CD4-positive, alpha-beta T cell (primary cell): ENCODE measurements around the gene ZBBX. TPM values are rescaled to one million over a fixed set of nuclear protein-coding genes. Genes with fewer than 3 reads are reported as not detected.

ENCODE experiments used
- ATAC-seq: fragments of 200-7000 bp; cut with Tn5 transposase; one replicate; pipeline ENCODE4 v1.10.0; 2022; ENCODE audit warnings: mild to moderate bottlenecking; ENCODE audit not compliant: poor library complexity
- CTCF ChIA-PET: fragments of 350-600 bp; sonication (Branson Sonifier 250); formaldehyde crosslinking; loops from one replicate; lab custom pipeline; 2021; ENCODE audit warnings: antibody characterized with exemption, inconsistent platforms; lab: Charles Lee
- POLR2A ChIA-PET: fragments of 350-600 bp; sonication (Branson Sonifier 250); formaldehyde crosslinking; loops from one replicate; lab custom pipeline; 2021; ENCODE audit warnings: antibody characterized with exemption, inconsistent platforms; lab: Charles Lee
- DNase-seq, 14 experiments: peaks; one replicate each; pipeline ENCODE4 v3.0.0-alpha.2; 2013 to 2020; ENCODE audit warnings: mixed read lengths in 2 of 14
- H3K27ac ChIP-seq, 2 donors: one replicate each; pipeline versions ENCODE4 v1.5.1 to v1.7.0; 2013; ENCODE audit warnings: low read length in 2 of 2, low read depth in 1 of 2, mild to moderate bottlenecking in 1 of 2
- H3K27me3 ChIP-seq, 2 experiments: 1 replicate in 1 of 2; 2 replicates in 1 of 2; pipeline versions ENCODE4 v1.6.1 to v1.7.0; 2013; ENCODE audit warnings: low read length in 2 of 2, control low read depth in 1 of 2, mild to moderate bottlenecking in 1 of 2, moderate library complexity in 1 of 2; ENCODE audit not compliant: insufficient read depth in 2 of 2, control insufficient read depth in 1 of 2
- H3K36me3 ChIP-seq: one replicate; pipeline ENCODE4 v1.6.1; 2013; ENCODE audit warnings: low read length, control low read depth; ENCODE audit not compliant: insufficient read depth
- H3K4me1 ChIP-seq: one replicate; pipeline ENCODE4 v1.6.1; 2013; ENCODE audit warnings: low read length, control low read depth; ENCODE audit not compliant: insufficient read depth
- H3K4me3 ChIP-seq: one replicate; pipeline ENCODE4 v1.5.1; 2013; ENCODE audit warnings: mild to moderate bottlenecking, low read length, moderate library complexity
- H3K9me3 ChIP-seq, 2 experiments: 1 replicate in 1 of 2; 2 replicates in 1 of 2; pipeline versions ENCODE4 v1.6.1 to v1.7.0; 2013; ENCODE audit warnings: low read length in 2 of 2, mild to moderate bottlenecking in 2 of 2, control low read depth in 1 of 2, moderate library complexity in 1 of 2; ENCODE audit not compliant: control insufficient read depth in 1 of 2, insufficient read depth in 1 of 2
- H3K27ac Mint-ChIP-seq: one replicate; pipeline ENCODE4 v1.8.0; 2020; ENCODE audit warnings: mixed read lengths
- H3K27me3 Mint-ChIP-seq: one replicate; pipeline ENCODE4 v1.8.0; 2021; ENCODE audit warnings: mixed read lengths
- H3K36me3 Mint-ChIP-seq: one replicate; pipeline ENCODE4 v1.8.0; 2021; ENCODE audit warnings: low read depth, mixed read lengths
- H3K4me1 Mint-ChIP-seq: one replicate; pipeline ENCODE4 v1.8.0; 2021; ENCODE audit warnings: low read depth, mixed read lengths
- H3K4me3 Mint-ChIP-seq: one replicate; pipeline ENCODE4 v1.8.0; 2020; ENCODE audit warnings: mild to moderate bottlenecking, mixed read lengths
- H3K9me3 Mint-ChIP-seq: one replicate; pipeline ENCODE4 v1.8.0; 2020; ENCODE audit warnings: mixed read lengths
- intact Hi-C, 2 experiments: fragments of 100-400 bp; cut with DNase I in 1 of 2; cut with micrococcal nuclease in 1 of 2; formaldehyde crosslinking; loops; one replicate each; pipeline versions ENCODE4 v1.15.1 to v1.9.0; 2023 to 2025; cut with DNase I, micrococcal nuclease
- total RNA-seq, 174 experiments: library from RNA in 2 of 174; stranded (reverse) in 2 of 174; gene quantifications; one replicate each; pipeline ENCODE4 v1.2.3 and lab custom pipeline; 2021 to 2026
- TF ChIP-seq, protein P1 (sequence below): fragments of 200-600 bp; IDR thresholded peaks from one replicate; pipeline ENCODE4 v1.8.0; 2022; ENCODE audit warnings: antibody characterized with exemption, mild to moderate bottlenecking

ZBBX gene
- total RNA-seq, 2 experiments from 2014 or later, result not detected

DNA sequence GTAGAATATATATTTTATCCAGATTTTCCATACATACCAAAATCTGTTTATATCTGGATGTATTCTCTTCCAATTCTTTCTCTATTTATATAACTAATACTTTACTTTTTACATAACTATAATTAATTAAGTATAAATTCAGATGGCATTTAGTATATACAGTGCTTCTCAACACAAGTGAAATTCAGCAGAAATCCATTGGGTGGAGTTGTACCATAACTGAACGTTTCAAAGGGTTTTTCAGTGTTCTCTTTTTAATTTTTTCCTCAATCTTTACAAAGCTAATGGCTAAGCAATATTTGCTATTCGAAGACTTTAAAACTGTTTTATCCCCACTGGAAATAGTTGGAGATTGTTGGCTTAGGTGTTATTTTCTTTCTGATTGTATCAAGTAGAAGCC, 13.9 kb upstream of the ZBBX start:
- H3K9me3 Mint-ChIP-seq, result no peaks in the 10 kb centered on the region
- Histone ChIP-seq H3K27ac (no peak overlapping the region), H3K27me3 (no peaks in the 10 kb centered on the region), H3K4me3 (no peak overlapping the region), H3K9me3 (no peaks in the 10 kb centered on the region), H3K36me3 (no peaks in the 10 kb centered on the region), H3K4me1 (no peaks in the 10 kb centered on the region)
- ChIA-PET POLR2A (no interaction called here), CTCF (interaction anchor here (1.8 kb wide), 1 partner anchor 14 kb away, joined by 4 read pairs; the partner anchor contains the start of gene ZBBX)
- ATAC-seq (no peak), DNase-seq (no peak)
- H3K27ac Mint-ChIP-seq, result no peak overlapping the region
- H3K4me3 Mint-ChIP-seq, result no peak overlapping the region
- no peaks in the 10 kb centered on the region for H3K4me1 Mint-ChIP-seq
- H3K36me3 Mint-ChIP-seq, result no peaks in the 10 kb centered on the region
- TF ChIP-seq, protein P1, sequence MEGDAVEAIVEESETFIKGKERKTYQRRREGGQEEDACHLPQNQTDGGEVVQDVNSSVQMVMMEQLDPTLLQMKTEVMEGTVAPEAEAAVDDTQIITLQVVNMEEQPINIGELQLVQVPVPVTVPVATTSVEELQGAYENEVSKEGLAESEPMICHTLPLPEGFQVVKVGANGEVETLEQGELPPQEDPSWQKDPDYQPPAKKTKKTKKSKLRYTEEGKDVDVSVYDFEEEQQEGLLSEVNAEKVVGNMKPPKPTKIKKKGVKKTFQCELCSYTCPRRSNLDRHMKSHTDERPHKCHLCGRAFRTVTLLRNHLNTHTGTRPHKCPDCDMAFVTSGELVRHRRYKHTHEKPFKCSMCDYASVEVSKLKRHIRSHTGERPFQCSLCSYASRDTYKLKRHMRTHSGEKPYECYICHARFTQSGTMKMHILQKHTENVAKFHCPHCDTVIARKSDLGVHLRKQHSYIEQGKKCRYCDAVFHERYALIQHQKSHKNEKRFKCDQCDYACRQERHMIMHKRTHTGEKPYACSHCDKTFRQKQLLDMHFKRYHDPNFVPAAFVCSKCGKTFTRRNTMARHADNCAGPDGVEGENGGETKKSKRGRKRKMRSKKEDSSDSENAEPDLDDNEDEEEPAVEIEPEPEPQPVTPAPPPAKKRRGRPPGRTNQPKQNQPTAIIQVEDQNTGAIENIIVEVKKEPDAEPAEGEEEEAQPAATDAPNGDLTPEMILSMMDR, result no peak
- peaks cover 19% of the 10 kb centered on the region for H3K27me3 Mint-ChIP-seq
- intact Hi-C loops, result no loop called here

DNA sequence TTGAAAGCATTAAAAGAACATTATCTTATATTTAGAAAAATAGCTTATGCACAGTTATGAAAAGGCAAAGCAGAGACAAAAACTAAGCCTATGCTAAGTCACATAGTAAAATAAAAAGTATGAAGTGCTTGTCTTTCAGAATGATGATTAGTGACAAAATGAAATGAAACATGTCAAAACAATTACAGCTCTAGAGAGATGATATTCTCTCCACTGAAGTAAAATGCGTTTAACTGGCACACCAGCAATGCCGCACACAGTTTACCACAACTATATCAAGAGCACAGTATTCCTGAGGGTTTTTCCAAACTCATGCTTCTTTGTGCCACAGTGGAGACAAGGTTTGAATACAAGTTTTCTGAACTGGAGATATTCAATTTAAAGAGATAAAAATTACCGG, 2.1 kb upstream of the ZBBX start:
- POLR2A ChIA-PET, result no interaction called here
- H3K36me3 ChIP-seq, result no peaks in the 10 kb centered on the region
- Mint-ChIP-seq H3K9me3 (no peaks in the 10 kb centered on the region), H3K27me3 (peaks cover 5% of the 10 kb centered on the region), H3K27ac (no peak overlapping the region), H3K4me1 (peaks cover 9% of the 10 kb centered on the region), H3K36me3 (no peaks in the 10 kb centered on the region), H3K4me3 (no peak overlapping the region)
- TF ChIP-seq, protein P1, result no peak
- H3K4me3 ChIP-seq, result no peak overlapping the region
- H3K27me3 ChIP-seq, result no peaks in the 10 kb centered on the region
- CTCF ChIA-PET, result no interaction called here
- ATAC-seq (no peak), DNase-seq (no peak)
- H3K27ac ChIP-seq, result no peak overlapping the region
- intact Hi-C loops, result loop anchor here in 1 of 2 experiments (5.0 kb wide), 2 partner anchors 300 to 500 kb away; no protein-coding TSS in a partner anchor
- H3K4me1 ChIP-seq, result peaks cover 9% of the 10 kb centered on the region
- H3K9me3 ChIP-seq, result no peaks in the 10 kb centered on the region

DNA sequence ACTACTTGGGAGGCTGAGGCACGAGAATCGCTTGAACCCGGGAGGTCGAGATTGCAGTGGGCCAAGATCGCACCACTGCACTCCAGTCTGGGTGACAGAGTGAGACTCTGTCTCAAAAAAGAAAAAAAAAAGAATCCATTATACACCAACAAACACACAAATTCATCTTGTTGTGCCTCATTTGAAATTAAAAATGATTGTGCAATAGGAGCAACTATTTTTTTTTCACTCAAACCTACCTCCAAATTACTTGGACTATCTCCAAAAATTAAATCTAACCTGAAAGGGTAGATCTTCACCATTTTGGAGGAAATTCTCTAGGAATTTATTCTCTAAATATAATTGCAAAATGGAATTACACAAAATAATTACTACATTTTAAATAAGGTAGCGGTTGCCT, 4.6 kb downstream of the ZBBX start:
- intact Hi-C loops, result no loop called here
- peaks cover 9% of the 10 kb centered on the region for H3K4me1 Mint-ChIP-seq
- Histone ChIP-seq H3K27ac (no peak overlapping the region), H3K4me1 (peaks cover 9% of the 10 kb centered on the region), H3K4me3 (no peak overlapping the region), H3K36me3 (no peaks in the 10 kb centered on the region), H3K27me3 (no peaks in the 10 kb centered on the region), H3K9me3 (no peaks in the 10 kb centered on the region)
- no peaks in the 10 kb centered on the region for H3K9me3 Mint-ChIP-seq
- ChIA-PET POLR2A (no interaction called here), CTCF (no interaction called here)
- DNase-seq (no peak), ATAC-seq (no peak)
- H3K4me3 Mint-ChIP-seq, result no peak overlapping the region
- no peak overlapping the region for H3K27ac Mint-ChIP-seq
- H3K27me3 Mint-ChIP-seq, result peaks cover 11% of the 10 kb centered on the region
- H3K36me3 Mint-ChIP-seq, result no peaks in the 10 kb centered on the region
- TF ChIP-seq, protein P1, result no peak
